B cell (primary cell): ENCODE measurements around the gene EVI5L.

Source experiments
- CTCF ChIP-seq: fragments of 200-600 bp; IDR thresholded peaks from one replicate; pipeline ENCODE4 v1.8.0; 2022; ENCODE audit warnings: antibody characterized with exemption, mild to moderate bottlenecking
- EZH2 ChIP-seq: IDR thresholded peaks from 2 replicates; pipeline ENCODE4 v1.6.1; 2012; ENCODE audit warnings: borderline replicate concordance, low read depth, mild to moderate bottlenecking, moderate library complexity, low read length; ENCODE audit not compliant: insufficient read depth, poor library complexity, severe bottlenecking

GRCh38 chr19:7856679-7857663 is 27.0 kb downstream of the EVI5L start:
- TF ChIP-seq CTCF: no peak
- no peak for TF ChIP-seq EZH2
